Measurements from ENCODE around the gene RAC3.

RAC3 gene

DNA sequence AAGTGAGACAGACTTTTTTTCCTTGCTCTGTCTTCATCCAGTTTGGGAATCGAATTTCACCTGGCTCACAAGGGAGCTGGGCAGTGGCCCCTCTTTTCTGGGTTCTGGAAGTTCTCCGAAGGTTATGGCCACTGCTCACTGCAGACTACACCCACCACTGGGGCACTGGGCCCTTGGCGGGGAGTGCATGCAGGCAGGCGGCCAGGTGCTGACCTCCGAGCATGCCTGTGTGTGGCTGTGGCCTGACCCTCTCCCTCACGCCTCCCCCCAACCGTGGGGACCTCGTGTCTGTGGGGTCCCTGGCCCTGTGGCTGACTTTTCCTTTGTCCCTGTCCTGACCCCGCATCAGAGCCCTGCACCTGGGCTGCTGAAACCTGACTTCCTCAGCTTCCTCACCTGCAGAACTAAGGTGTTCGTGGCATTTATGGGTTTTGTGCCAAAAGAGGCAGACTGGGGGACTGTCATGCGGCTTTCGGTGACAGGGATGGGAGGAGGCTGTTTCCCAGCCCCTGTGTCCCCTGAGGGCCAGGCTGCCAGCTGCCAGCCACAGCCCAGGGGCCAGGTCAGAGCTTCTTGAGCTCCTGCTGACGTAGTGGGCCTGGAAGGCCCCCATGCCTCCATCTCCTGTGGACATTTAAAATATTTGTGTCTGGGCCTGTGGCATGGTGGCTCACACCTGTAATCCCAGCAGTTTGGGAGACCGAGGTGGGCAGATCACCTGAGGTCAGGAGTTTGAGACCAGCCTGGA lies 32.6 kb upstream of the RAC3 start:
- in situ Hi-C loops (cut with HindIII; ENCODE audit: low sequenced_read_pairs): no loop called here

- in situ Hi-C loops (cut with HindIII; ENCODE audit: low sequenced_read_pairs): no loop called here
Observed at GRCh38 chr17:81999587-81999975, 31.9 kb upstream of the RAC3 start.

DNA sequence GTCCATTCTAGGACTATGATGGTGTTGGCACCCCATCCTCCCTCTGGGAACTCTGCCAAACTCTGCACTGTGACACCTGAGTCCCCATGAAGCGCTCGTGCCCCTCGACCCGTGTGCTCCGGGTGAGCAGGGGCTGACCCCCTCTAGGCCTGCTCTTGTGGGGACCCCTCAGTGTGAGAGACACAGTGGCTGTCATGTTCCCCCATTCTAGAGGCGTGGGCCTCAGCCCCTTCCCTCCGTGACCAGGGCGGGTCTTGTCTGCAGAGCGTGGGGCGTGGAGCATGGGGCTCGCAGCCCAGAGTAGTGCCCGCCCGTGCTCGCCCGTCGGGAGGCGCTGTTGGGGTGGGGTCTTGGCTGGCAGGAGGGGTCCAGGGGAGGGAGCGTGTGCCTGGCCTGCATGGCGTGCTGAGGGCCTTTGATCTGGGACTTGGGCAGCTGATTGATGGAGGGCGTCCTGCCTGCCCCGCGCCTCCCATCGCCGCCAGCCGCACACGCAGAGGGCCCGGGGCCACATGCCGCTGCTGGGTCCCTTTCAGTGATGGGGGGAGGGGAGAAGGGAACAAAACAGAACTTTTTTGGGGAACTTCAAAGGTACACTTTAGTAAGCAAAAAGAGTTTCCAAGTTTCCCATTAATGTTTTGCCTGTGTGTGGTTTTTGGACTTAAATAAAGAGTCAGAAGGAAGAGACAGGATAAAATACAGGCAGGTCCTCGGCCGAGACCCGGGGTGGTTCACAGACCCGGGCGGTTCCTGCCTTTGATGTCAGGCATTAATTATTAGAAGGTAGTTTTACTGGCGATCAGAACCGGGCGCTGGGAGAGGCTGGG lies 31.3 kb upstream of the RAC3 start:
- in situ Hi-C loops (cut with HindIII; ENCODE audit: low sequenced_read_pairs): no loop called here

GRCh38 chr17:82000803-82001570 lies 30.5 kb upstream of the RAC3 start:
- in situ Hi-C loops (cut with HindIII; ENCODE audit: low sequenced_read_pairs): no loop called here

DNA sequence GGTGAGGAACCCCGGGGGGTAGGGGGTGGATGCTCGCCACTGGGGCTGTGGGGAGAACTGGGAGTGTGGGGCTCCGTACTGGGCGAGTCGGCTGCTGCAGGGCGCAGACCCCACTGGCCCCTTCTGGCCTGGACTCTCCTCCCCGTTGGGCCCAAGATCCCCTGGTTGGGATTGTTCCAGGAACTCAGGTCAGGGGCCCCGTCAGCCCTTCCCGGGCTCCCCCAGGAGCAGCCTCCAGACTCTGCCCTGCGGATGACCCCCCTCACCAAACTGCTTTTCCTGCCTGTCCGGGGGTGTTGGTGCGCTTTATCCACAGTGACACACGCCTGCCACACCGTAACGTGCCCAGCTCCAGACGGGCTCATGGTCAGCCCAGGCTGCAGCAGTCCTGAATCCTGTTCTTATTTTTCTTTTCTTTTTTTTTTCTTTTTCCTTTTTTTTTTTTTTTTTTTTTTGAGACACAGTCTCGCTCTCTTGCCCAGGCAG lies 29.9 kb upstream of the RAC3 start:
- in situ Hi-C loops (cut with HindIII; ENCODE audit: low sequenced_read_pairs): no loop called here

GRCh38 chr17:82003411-82004381 lies 27.8 kb upstream of the RAC3 start:
- in situ Hi-C loops (cut with HindIII; ENCODE audit: low sequenced_read_pairs): no loop called here

DNA sequence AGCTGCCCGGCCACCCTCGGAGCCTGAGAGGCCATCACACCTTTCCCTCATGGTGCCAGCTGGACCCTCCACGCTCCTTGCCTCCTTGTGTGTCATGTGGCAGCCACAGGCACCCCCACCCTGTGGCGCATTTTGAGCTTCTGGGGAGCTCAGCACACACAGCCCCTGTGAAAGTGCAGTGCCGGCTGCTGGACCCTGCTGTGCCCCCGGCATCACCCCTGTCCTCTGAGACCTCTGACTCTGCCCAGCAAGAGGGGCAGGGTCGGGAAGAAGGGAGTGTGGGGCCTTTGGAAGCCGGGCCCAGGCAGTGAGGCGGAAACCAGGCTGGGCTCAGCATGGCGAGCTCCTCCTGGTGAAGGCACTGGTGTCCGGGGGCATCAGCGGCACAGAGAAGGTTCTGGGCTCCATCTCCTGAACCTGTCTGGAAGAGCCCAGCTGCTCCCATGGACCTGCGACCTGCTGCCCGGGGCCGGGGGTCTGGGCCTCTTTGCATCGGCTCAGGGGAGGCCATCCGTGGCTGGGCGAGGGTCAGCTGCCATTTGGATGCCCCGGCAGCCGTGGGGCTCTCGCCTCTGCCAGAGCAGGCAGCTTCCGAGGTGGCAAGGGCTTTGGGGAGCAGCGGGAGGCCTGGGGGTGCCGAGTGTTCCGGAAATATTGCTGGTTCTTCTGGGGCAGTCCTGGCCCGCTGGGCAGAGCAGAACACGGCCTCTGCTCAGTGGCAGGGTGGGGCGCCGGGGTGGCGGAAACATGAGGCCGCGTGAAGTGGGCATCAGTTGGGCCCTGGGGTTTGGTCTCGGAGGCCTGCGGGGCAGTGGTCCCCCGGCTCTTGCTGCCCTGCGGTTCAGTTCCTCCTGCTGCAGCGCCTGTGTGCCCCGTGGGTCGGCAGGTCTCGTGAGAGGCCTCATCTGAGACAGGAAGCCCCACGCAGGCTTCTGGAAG lies 26.7 kb upstream of the RAC3 start:
- in situ Hi-C loops (cut with HindIII; ENCODE audit: low sequenced_read_pairs): no loop called here

DNA sequence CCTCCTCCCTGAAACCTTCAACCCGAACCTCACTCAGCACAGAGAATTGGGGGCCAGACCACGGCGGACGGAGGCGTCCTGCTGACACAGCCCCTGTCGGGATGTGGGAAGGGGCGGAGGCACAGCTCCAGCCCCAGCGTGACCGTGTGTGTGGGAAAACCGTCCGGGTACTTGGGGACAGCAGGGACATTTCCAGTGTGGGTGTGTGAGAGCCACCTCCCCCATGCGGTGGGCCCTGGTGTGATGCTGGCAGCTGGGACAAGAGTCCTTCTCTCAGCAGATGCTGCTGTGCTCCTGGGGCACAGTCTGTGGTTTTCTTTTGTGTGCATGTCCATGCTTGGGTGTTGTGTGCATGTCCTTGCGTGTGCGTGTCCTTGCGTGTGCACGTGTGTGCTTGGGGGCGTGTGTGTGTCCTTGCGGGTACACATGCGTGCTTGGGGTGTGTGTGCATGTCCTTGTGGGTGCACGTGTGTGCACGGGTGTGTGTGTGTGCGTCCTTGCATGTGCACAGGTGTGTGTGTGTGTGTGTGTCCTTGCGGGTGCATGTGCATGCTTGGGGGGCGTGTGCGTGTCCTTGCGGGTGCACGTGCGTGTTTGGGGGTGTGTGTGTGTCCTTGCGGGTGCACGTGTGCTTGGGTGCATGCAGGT lies 25.7 kb upstream of the RAC3 start:
- in situ Hi-C loops (cut with HindIII; ENCODE audit: low sequenced_read_pairs): no loop called here

GRCh38 chr17:82006468-82007227 lies 24.8 kb upstream of the RAC3 start:
- in situ Hi-C loops (cut with HindIII; ENCODE audit: low sequenced_read_pairs): no loop called here

- in situ Hi-C loops (cut with HindIII; ENCODE audit: low sequenced_read_pairs): no loop called here
Observed at GRCh38 chr17:82007228-82007494, 24.3 kb upstream of the RAC3 start.

GRCh38 chr17:82007495-82008257 lies 23.8 kb upstream of the RAC3 start:
- in situ Hi-C loops (cut with HindIII; ENCODE audit: low sequenced_read_pairs): no loop called here

GRCh38 chr17:82008258-82008940 lies 23.1 kb upstream of the RAC3 start:
- in situ Hi-C loops (cut with HindIII; ENCODE audit: low sequenced_read_pairs): no loop called here

GRCh38 chr17:82008941-82009405 lies 22.5 kb upstream of the RAC3 start:
- in situ Hi-C loops (cut with HindIII; ENCODE audit: low sequenced_read_pairs): no loop called here

- in situ Hi-C loops (cut with HindIII; ENCODE audit: low sequenced_read_pairs): no loop called here
Observed at GRCh38 chr17:82009413-82009812, 22.1 kb upstream of the RAC3 start.

DNA sequence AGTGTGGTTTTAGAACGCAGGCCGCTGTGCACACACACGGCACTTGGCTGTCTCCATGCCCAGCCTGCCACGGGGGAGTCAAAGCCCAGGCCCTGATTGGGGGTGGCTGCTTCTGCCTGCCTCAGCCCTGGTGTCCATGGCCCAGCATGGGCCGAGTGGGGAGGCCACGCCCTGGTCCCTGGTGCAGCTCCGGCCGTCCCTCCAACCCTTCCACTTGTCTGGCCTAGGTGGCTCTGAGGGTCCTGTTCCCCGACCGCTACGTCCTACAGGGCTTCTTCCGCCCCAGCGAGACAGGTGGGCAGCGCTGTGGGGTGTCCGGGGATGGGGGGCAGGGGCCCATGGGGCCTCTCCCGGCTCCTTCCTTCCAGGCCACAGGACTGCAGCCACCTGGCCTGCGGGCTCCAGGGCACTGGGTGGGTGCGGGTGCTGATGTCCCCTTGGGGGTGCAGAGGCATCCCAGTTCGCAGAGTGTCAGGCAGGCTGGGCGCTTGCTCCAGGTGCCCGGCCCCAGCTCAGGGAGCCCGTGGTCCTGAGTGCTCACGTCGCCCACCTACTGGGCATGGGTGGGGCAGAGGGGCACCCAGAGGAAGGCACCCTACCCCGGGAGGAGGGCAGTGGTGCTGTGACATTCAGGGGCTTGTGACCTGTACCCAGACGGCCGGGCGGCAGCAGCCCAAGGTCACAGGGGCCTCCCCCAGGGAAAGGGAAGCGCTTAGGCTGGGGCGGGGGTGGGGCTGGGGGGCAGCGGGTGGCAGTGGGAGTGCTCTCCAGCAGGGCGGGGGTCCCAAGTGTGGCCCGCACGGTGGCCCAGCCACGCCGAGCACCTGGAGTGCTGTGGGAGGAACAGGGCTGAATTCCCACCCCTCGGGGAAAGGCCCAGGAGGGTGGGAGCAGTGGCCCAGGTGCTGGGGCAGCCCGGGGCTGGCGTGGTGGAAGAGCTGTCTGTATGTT lies 20.6 kb upstream of the RAC3 start:
- in situ Hi-C loops (cut with HindIII; ENCODE audit: low sequenced_read_pairs): no loop called here
